GM18909 (cell line): ENCODE measurements around the gene FBN1.

Experiments used
- ATAC-seq: cut with Tn5 transposase; IDR thresholded peaks from one replicate; pipeline ENCODE4 v1.9.1; 2021; ENCODE audit warnings: mild to moderate bottlenecking; ENCODE audit not compliant: unreplicated experiment, poor library complexity

FBN1 gene

GRCh38 chr15:48478581-48478980, 166.9 kb downstream of the FBN1 start:
- no peak for ATAC-seq

GRCh38 chr15:48477795-48478360, 167.6 kb downstream of the FBN1 start:
- ATAC-seq = no peak

GRCh38 chr15:48475600-48476395, 169.7 kb downstream of the FBN1 start:
- ATAC-seq = no peak

GRCh38 chr15:48473667-48474066, 171.8 kb downstream of the FBN1 start:
- ATAC-seq = no peak

- no peak for ATAC-seq
These were observed 172.8 kb downstream of the FBN1 start for GRCh38 chr15:48472756-48473155.

- ATAC-seq = no peak
These were observed 174.4 kb downstream of the FBN1 start for GRCh38 chr15:48471073-48471472.

GRCh38 chr15:48470096-48470495, 175.4 kb downstream of the FBN1 start:
- ATAC-seq = no peak

GRCh38 chr15:48469681-48470080, 175.8 kb downstream of the FBN1 start:
- no peak for ATAC-seq

- no peak for ATAC-seq
These were observed 176.2 kb downstream of the FBN1 start for GRCh38 chr15:48469271-48469670.

GRCh38 chr15:48467801-48468200, 177.7 kb downstream of the FBN1 start:
- no peak for ATAC-seq

GRCh38 chr15:48466820-48467219, 178.7 kb downstream of the FBN1 start:
- no peak for ATAC-seq

GRCh38 chr15:48466079-48466478, 179.4 kb downstream of the FBN1 start:
- ATAC-seq = no peak

GRCh38 chr15:48465410-48465809, 180.1 kb downstream of the FBN1 start:
- no peak for ATAC-seq

- ATAC-seq = no peak
These were observed 182.1 kb downstream of the FBN1 start for GRCh38 chr15:48463366-48463880.

- no peak for ATAC-seq
These were observed 182.8 kb downstream of the FBN1 start for GRCh38 chr15:48462688-48463087.

- ATAC-seq = no peak
These were observed 185.7 kb downstream of the FBN1 start for GRCh38 chr15:48459571-48460442.

GRCh38 chr15:48458876-48459275, 186.6 kb downstream of the FBN1 start:
- ATAC-seq = no peak

- no peak for ATAC-seq
These were observed 189.4 kb downstream of the FBN1 start for GRCh38 chr15:48456134-48456533.

- no peak for ATAC-seq
These were observed 193.8 kb downstream of the FBN1 start for GRCh38 chr15:48451736-48452135.

GRCh38 chr15:48451241-48451640, 194.3 kb downstream of the FBN1 start:
- ATAC-seq = no peak

- ATAC-seq = no peak
These were observed 195.8 kb downstream of the FBN1 start for GRCh38 chr15:48449734-48450133.
